Kidney capillary endothelial cell (primary cell): ENCODE data around the gene MDFIC2.
"Not testable (repeated sequence)": the region's sequence is repeated elsewhere in the genome, so short reads cannot be mapped to it uniquely, and the experiment has no call there.

Source experiments
- DNase-seq: peaks from one replicate; pipeline ENCODE4 v3.0.0-alpha.2; 2018; ENCODE audit warnings: low spot score

Gene MDFIC2

DNA sequence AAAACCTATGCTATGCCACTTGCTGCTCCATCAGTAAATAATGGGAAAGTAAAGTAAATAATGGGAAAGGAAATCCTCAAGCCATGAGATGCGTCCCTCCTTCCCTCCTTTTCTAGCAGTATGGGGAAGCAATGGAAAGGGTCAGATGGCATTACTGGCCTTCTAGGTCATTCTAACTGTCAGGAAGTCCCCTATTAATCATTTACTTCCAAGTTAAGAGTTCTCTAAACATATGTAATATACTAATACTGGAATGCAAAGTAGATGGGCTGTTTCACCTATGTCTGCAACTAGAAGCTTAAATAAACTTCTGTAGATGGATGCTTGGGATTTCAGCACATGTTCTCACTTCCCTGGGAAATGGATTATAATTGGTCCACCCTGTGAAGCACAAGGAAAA lies 55.9 kb downstream of the MDFIC2 start:
- no peak for DNase-seq

DNA sequence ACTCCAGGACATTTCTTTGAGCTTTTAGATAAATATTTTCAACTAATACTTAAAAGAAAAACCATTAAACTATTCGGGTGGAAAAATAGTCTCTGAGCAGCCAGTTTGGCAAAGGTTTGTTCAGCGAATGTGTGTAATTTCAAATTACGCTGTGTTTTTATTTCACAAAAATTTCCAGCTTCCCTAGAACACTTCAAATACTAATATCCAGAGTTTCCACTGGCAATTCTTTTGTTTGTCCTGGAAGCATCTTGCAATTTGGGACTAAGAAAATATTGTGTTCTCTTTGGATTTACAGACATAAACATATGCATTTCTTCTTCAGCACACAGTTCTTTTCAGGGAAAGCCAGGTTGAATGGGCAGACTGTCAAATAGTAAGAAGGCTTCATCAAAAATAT lies 61.9 kb downstream of the MDFIC2 start:
- DNase-seq, result no peak

- no peak for DNase-seq
Measured at GRCh38 chr3:70249509-70250160, 62.8 kb downstream of the MDFIC2 start.

DNA sequence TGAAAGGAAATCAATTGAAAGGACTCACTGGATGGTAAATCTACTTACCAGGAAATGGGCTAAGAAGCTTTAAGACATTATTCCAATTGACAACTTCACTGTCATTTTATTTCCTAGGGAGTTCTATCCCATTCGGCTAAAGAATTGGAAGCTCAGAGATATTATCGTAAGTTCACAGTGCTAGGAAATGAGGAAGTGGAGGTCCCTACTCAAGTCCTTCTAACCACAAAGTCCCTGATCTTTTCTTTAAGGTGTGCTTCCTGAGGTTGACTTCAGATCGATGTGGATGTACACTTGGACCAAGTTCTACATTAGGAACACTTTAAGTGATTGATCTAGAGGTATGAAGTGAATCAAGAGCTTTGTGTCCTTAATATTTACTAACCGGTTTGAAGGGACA lies 63.6 kb downstream of the MDFIC2 start:
- no peak for DNase-seq

GRCh38 chr3:70247955-70248354 lies 64.5 kb downstream of the MDFIC2 start:
- no peak for DNase-seq

- no peak for DNase-seq
Measured at GRCh38 chr3:70245746-70246525, 66.5 kb downstream of the MDFIC2 start.

DNA sequence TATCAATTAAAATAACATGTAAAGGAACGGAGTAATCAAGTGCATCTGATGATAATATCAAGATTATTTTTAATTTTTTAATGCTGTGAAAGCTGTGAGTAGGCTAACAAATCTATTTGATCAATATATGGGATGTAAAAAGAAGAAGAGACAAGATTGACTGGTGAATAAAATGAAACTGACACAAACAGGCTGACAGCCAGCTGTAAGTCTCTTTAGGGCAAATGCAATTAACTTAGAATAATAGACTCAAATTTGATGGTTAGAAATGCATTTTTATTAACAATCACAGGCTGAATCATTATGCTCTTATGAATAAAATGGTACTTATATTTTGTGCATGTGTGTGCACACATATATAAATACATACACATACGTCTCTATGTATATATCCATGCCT lies 68.0 kb downstream of the MDFIC2 start:
- no peak for DNase-seq

DNA sequence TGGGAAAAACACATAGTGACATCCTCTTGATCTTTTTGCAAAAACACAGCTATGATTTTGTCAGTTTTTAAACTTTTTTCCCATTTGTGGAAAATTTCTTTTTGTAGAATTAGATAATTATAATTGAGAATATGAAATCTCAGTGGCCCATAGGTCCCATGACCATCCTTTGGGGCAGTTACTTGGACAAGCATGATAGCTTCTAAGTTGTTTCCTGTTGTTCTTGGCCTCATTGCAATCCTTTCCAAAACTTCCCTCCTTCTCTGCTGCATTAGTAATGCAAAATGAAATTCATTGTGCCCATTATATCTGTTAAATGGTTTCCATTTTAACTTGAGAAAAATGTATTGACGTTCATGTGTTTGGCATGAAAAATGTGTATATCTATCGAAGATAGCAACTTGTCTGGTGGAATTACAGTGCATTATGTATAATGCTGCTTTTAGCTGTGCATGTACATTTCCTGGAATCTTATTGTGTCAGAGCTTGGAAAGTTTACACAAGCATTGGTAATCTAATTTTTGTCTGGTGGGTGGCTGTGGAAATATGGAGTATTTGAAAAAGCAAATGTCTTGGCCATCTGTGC lies 70.0 kb downstream of the MDFIC2 start:
- DNase-seq, result no peak

DNA sequence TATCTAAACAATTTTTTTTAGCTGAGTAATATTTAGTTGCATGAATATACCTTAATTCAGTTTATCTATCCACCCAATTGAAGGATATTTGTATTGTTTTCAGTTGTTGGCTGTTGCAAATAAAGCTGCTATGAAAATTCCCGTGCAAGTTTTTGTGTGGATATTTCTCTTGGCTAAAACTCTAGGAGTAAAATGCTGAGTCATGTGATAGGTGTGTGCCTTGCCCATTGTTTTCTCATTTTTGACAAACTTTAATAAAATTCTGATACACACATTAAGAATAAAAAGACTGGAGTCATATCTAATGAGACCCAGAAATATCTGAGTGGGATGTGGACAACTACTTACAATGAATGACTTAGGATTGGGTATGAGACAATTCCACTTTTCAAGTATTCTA lies 78.6 kb downstream of the MDFIC2 start:
- no peak for DNase-seq

- no peak for DNase-seq
Measured at GRCh38 chr3:70233112-70233511, 79.3 kb downstream of the MDFIC2 start.

DNA sequence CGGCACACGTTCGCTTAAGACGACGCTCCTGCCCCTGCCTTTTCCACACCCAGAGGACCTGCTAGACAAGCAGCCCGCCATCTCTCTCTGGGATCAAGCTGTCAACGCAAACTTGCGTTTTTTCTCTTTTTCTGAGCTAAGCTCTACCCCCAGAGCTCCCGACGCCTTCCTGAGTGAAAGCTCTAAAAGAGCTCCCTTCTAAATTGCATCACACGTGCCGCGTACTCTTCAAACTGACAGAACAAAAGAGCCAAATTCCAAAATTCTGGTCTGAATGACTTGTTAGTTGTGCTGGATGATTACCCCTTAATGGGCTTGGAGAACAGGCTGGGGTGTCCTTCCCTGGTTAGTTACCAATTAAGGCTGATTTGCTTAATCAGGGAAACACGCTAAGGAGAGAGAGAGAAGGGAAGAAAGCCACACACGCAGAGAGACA lies 81.2 kb downstream of the MDFIC2 start:
- DNase-seq, result no peak

GRCh38 chr3:70227437-70227836 lies 85.0 kb downstream of the MDFIC2 start:
- no peak for DNase-seq

GRCh38 chr3:70225146-70225545 lies 87.3 kb downstream of the MDFIC2 start:
- no peak for DNase-seq

DNA sequence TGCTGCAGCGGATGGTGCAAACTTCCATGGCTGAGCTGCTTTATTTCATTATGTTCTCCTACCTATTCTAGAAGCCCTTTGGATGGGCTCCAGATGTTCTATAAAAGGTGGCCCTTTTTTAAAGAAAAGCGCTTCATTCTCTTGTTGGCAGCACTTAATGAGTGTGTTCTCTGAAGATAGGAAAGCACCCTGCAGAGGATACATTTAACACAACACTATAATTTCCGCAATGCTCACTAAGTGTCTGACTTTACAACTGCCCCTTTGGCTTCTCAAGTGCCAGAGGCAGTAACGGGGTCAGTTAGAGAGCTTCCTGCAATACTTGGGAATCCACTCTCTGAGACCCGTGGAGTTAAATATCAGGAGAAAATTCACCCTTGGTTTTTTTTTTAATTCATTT lies 88.1 kb downstream of the MDFIC2 start:
- no peak for DNase-seq

GRCh38 chr3:70218471-70218870 lies 94.0 kb downstream of the MDFIC2 start:
- no peak for DNase-seq

- not testable (repeated sequence) for DNase-seq
Measured at GRCh38 chr3:70211274-70211673, 101.2 kb downstream of the MDFIC2 start.

DNA sequence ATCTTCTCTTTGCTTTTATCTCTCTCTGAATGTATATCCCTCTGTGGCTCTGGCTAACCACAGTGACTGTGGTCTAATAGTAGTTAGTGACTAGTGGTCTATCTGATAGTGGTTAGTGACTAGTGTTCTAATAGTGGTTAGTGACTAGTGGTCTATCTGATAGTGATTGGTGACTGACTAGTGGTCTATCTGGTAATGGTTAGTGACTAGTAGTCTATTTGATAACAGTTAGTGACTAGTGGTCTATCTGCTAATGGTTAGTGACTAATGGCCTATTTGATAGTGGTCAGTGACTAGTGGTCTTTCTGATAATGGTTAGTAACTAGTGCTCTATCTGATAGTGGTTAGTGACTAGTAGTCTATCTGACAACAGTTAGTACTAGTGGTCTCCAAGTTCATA lies 110.5 kb downstream of the MDFIC2 start:
- DNase-seq, result no peak

DNA sequence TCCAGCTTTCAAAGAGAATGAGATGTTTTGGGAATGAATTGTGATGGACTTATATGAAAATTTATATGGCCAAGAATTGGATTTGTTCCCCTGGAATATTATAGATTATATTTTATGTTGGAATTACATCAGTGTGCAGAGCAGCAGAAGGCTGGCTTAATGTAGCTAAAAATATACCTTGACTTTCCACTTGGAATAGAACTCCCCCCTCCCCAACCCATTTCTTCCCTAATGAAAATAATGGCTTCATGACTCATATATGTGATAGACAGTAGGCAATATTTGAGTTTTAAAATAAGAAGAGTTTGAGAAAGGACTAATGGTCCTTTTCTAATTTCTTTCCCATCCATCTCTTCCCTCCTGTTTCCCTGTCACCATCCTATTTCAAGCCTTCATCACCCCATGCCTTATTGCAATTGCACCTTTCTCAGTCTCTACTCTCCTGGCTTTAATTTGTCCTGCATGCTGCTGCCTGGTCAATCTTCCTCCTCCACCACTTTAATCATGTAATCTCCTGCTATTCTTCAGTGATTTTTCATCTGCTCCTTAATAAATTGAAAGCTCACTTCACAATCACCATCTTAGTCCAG lies 122.5 kb downstream of the MDFIC2 start:
- no peak for DNase-seq

- no peak for DNase-seq
Measured at GRCh38 chr3:70186221-70186620, 126.2 kb downstream of the MDFIC2 start.

GRCh38 chr3:70185661-70186060 lies 126.8 kb downstream of the MDFIC2 start:
- no peak for DNase-seq

- no peak for DNase-seq
Measured at GRCh38 chr3:70183781-70184504, 128.5 kb downstream of the MDFIC2 start.

DNA sequence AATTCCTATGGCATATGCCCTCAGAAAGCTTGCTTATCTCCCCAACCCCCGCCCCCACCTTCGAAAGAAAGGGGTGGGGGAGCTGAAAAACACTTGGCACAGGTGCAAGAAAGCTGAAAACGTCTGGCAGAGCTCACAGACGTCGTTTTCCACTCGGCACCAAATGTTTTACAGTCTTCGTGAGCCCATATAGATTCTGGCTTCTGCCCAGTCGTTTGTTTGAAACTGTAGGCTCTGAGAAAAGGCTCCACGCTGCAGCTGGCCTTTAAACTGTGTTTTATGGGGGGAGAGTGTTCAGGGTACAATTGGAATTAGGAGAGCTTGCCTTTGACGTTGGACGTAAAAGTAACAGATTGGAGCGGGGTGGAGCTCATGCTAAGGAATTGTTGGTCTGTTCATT lies 130.3 kb downstream of the MDFIC2 start:
- DNase-seq, result no peak
